Suppressor macrophage treated with lipopolysaccharide for 4 hours (primary cell): ENCODE results near the gene HSDL2.
"Not testable (repeated sequence)": the region's sequence is repeated elsewhere in the genome, so short reads cannot be mapped to it uniquely, and the experiment has no call there.

ENCODE experiments used
- DNase-seq: peaks from one replicate; pipeline ENCODE4 v3.0.0-alpha.2; 2020

The HSDL2 gene

DNA sequence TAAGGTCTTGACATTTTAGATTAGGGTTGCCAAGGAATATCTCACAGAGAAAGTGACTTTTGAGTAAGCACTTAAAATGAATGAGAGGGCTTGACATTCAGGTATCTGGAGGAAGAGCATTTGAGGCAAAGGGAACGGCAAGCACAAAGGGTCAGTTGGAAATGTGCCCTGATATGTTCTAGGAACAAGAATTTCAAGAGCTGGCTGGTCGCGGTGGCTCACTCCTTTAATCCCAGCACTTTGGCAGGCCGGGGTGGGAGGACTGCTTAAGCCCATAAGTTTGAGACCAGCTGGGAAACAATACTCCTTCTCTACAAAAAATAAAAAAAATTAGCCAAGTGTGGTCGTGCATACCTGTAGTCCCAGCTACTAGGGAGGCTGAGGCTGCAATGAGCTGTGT is 123.3 kb downstream of the HSDL2 start:
- no peak for DNase-seq

DNA sequence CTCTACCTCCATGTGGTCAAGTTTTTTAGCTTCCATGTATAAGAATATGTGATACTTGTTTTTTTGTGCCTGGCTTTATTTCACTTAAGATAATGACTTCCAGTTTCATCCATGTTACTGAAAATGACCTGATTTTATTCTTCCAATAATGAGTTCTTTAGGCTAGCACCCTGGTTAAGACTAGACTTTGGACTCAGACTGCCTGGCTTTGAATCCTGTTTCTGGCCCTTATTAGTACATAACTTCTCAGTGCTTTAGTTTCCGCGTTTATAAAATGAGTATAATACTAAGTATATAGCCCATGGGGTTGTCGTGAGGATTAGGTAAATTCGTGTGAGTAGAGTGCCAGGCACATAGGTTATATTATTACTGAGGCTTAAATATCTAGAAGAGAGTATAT is 125.2 kb downstream of the HSDL2 start:
- DNase-seq = no peak

DNA sequence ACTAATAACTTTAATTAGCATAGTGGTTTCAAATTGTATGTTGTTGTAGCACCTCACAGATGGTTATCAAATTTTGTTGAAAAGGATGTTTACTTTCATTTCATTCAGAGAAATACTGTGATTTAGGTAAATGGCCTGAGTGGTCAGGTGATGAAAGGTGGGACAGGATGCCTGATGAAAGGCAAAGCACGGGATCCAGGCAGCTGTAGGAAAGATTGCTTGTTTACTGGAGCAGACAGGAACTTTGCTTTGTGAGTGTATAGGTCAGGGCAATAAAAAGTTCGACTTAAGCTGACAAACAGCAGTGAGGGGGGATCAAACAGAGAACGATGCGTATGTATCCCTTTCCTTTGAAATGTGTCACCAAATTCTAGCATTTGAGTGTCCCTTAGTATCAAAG is 125.7 kb downstream of the HSDL2 start:
- DNase-seq = no peak

DNA sequence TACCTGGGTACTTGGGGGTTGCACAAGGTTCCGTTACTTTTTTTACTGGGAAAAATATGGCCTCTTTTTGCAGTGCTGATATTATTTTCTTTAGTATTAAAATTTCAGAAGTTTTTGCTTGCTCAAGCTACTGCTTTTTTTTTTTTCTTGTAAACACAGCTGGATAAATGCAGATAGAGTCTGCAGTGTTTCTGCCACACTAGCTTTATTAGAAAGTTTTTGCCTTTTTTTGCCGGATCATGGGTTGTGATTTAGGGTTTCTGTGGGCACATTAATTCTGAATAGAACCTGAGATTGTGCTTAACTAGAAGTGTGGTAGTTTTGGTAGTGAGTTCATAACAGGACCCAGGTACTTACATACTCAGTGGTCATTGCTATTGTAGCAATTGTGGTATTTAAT is 126.7 kb downstream of the HSDL2 start:
- DNase-seq = no peak

DNA sequence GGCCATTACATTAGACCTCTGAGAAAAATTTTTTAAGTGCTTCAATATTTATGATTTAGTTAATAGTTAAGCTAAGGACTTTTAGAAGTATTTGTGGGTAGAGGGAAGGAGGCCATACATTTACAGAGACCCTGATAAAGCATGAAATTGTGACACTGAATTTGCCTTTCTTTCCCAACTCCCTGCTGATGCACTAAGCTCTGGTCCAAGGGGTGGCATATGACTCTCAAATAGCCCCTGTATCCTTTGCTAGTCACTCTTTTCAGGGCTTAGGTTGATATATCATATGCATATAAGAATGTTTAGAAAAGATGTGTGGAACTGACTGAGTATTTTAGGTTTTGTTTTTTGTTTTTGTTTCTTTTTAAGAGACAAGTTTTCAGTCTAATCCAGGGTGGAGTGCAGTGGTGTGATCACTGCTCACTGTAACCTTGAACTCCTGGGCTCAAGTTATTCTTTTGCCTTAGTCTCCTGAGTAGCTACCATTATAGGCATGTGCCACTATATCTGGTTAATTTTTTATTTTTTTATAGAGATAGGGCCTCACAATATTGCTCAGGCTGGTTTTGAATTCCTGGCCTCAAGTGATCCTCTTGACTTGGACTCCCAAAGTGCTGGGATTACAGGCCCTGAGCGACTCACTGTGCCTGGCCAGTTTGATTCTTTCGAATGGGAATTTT is 127.2 kb downstream of the HSDL2 start:
- DNase-seq = no peak

DNA sequence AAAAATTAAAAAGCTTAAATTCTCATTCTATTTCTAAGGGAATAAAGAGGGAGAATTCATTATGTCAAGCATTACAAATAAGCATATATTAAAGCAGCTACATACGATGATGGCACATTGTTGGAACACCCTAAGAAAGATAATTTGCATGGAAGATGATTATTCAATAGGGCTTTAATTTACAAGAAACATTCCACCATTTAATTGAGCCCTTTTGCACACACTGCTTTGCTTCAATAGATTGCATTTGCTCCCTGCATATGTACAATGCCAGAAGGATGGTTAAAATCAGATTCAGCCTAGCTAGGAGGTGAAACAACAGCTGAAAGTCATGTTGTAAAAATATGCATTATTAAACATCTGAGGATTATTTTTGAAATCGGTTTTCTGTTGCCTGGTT is 128.5 kb downstream of the HSDL2 start:
- DNase-seq = no peak

DNA sequence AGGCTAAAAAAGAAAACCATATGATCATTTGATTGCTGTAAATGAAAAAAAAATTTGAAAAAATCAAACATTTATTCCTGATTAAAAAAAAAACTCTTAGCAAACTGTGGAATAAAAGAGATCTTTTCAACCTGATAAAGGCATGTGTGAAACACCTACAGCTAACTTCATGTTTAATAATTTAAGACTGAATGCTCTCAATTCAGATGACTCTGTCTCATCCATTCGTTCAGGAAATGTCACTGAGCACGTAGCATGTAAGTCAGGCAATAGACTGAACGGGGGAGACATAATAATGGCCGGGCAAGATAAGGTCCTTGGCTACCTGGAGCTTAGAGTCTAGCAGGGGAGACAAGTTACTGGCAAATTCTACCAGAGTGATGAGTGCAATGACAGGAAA is 132.5 kb downstream of the HSDL2 start:
- DNase-seq = not testable (repeated sequence)

DNA sequence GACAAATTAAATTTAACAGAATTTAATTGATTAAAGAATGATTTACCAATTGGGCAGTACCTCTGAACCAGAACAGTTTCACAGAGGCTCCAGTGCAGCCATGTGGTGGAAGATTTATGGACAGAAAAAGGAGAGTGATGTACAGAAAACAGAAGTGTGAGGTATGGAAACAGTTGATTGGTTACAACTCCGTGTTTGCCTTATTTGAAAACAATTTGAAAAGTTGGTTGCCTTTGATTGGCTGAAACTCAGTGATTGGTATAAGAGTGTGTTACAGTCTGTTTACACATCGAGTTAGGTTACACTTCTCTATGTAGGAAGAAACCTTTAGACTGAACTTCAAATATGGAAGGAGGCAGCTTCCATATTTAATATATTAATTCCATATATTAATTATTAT is 136.9 kb downstream of the HSDL2 start:
- DNase-seq = no peak

DNA sequence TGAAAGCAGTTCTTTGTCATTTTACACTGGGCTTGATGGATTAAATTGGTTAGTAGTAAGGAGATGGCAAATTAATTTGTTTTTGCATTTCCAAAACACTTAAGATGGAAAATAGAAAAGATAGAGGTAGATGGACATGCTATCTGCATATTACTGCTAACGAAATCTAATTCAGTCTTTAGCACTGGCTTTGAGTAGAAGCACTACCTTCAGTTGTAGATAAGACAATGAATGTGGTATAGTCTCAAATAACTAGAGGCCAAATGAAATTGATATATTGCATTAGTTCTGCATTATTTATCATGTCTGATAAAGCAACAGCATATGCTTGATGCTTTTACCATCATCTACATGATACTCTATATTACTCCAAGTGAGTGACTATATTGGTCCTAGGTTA is 140.2 kb downstream of the HSDL2 start:
- DNase-seq = no peak

DNA sequence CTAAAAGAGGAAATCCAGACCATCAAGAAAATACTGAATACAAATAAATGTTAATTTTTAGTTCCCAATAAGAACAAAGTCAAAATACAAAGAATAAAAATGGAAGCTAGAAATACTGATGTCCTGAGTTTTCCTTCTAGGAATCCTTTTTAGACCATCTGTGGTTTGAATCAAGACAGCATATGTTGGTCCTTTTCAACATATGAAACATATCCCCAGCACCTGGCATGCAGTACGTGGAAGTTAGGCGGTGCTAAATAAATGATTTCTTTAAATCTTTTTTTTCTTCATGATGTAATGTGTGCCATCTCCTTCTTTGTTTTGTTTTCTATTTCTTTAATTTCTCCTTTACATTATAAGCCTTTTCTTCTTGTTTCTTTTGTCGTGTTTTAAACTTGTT is 140.7 kb downstream of the HSDL2 start:
- DNase-seq = no peak
